ENCODE measurements around the gene CYP3A4.

- TF ChIP-seq EZH2 (IDR thresholded peaks at IDR 0.05; ENCODE audit: low read length, missing control alignments) = no peak
- no peak for TF ChIP-seq CTCF (conservative IDR thresholded peaks at IDR 0.05 in 1 of 2, IDR thresholded peaks at IDR 0.05 in 1 of 2; ENCODE audit: low read depth in 1 of 2, low read length in 2 of 2)
Observed at GRCh38 chr7:99772565-99772964, 11.4 kb downstream of the CYP3A4 start.
